Breast epithelium (tissue), 4 donors: Measurements from ENCODE around the gene TMEM30B. TPM values are rescaled to one million over a fixed set of nuclear protein-coding genes. Genes with fewer than 3 reads are reported as not detected.
A peak's percentile ranks its signal among the peaks of the same experiment; 100 is the strongest.
"Not testable (repeated sequence)": the region's sequence is repeated elsewhere in the genome, so short reads cannot be mapped to it uniquely, and the experiment has no call there.

Experiments used
- DNase-seq, 2 donors: peaks; one replicate each; pipeline ENCODE4 v3.0.0-alpha.2; 2019; ENCODE audit warnings: low spot score in 2 of 2
- H3K27ac ChIP-seq, 2 donors: fragments of 200-600 bp; sonication (generic) in 1 of 2; one replicate each; pipeline ENCODE4 v1.5.1; 2016 to 2019; ENCODE audit warnings: mild to moderate bottlenecking in 1 of 2
- H3K27me3 ChIP-seq, 2 donors: fragments of 200-600 bp; sonication (generic) in 1 of 2; one replicate each; pipeline versions ENCODE4 v1.5.1 to v1.6.0; 2017 to 2019; ENCODE audit warnings: control low read depth in 1 of 2, mild to moderate bottlenecking in 1 of 2
- H3K36me3 ChIP-seq: fragments of 200-600 bp; one replicate; pipeline ENCODE4 v1.5.1; 2019
- H3K4me1 ChIP-seq, 2 donors: fragments of 200-600 bp; sonication (generic); one replicate each; pipeline ENCODE4 v1.5.1; 2016 to 2019; ENCODE audit warnings: control low read depth in 1 of 2
- H3K4me3 ChIP-seq, 3 donors: fragments of 200-600 bp; sonication (generic); 1 replicate in 2 of 3; 2 replicates in 1 of 3; pipeline ENCODE4 v1.5.1; 2016 to 2019; ENCODE audit warnings: mild to moderate bottlenecking in 3 of 3, moderate library complexity in 2 of 3
- H3K9me3 ChIP-seq, 2 donors: fragments of 200-600 bp; sonication (generic) in 1 of 2; one replicate each; pipeline ENCODE4 v1.5.1; 2016 to 2019; ENCODE audit warnings: control low read depth in 1 of 2
- POLR2A ChIP-seq: fragments of 450-650 bp; IDR thresholded peaks from one replicate; pipeline ENCODE4 v1.6.1; 2016; ENCODE audit warnings: antibody characterized with exemption, mild to moderate bottlenecking, moderate library complexity
- POLR2AphosphoS5 ChIP-seq, 3 donors: sonication (generic); formaldehyde crosslinking; IDR thresholded peaks; one replicate each; pipeline ENCODE4 v1.6.1; 2017; ENCODE audit warnings: antibody characterized with exemption in 3 of 3
- intact Hi-C: fragments of 100-400 bp; cut with DNase I; formaldehyde crosslinking; loops from one replicate; pipeline ENCODE4 v1.15.1; 2023; ENCODE audit warnings: low total_unique reads
- total RNA-seq, 3 donors: library from RNA; depleted of rRNA; stranded (reverse); fragments of >200 nt; gene quantifications; one replicate each; pipeline ENCODE4 v1.1.0, GENCODE V29; 2016
- TF ChIP-seq, protein P1 (sequence below), 3 donors: fragments of 450-650 bp; IDR thresholded peaks; one replicate each; pipeline ENCODE4 v1.5.1; 2016 to 2017; ENCODE audit warnings: antibody characterized with exemption in 3 of 3, mild to moderate bottlenecking in 3 of 3, moderate library complexity in 3 of 3

TMEM30B gene
- total RNA-seq, 3 donors from 2014 or later = 5.0 to 36.7 (median 20.0) TPM

DNA sequence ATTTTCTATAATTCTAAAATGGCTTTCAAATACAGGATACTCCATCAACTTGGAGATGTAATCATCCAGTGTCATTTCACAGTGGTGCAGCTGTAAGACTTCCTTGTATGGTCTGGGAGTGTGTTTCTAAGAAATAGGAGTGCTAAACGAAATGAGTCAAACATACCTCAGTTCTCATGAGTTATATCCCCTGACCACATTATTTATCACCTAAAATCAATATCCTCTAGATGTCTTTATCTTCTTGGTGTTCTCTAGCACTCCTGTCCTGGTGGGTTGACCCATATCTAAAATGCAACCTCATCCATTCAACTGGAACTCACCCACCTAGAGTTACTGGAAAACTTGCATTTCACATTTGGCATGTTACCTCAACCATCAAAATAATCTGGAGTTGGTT, 33.2 kb downstream of the TMEM30B start:
- Histone ChIP-seq H3K27ac (no peak overlapping the region), H3K36me3 (no peaks in the 10 kb centered on the region), H3K4me3 (no peak overlapping the region), H3K27me3 (no peaks in the 10 kb centered on the region), H3K4me1 (no peaks in the 10 kb centered on the region), H3K9me3 (no peaks in the 10 kb centered on the region)
- TF ChIP-seq, protein P1, sequence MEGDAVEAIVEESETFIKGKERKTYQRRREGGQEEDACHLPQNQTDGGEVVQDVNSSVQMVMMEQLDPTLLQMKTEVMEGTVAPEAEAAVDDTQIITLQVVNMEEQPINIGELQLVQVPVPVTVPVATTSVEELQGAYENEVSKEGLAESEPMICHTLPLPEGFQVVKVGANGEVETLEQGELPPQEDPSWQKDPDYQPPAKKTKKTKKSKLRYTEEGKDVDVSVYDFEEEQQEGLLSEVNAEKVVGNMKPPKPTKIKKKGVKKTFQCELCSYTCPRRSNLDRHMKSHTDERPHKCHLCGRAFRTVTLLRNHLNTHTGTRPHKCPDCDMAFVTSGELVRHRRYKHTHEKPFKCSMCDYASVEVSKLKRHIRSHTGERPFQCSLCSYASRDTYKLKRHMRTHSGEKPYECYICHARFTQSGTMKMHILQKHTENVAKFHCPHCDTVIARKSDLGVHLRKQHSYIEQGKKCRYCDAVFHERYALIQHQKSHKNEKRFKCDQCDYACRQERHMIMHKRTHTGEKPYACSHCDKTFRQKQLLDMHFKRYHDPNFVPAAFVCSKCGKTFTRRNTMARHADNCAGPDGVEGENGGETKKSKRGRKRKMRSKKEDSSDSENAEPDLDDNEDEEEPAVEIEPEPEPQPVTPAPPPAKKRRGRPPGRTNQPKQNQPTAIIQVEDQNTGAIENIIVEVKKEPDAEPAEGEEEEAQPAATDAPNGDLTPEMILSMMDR (IDR thresholded peaks at IDR 0.05) = no peak
- TF ChIP-seq POLR2AphosphoS5 (IDR thresholded peaks at IDR 0.05) (no peak), POLR2A (no peak)
- no peak for DNase-seq
- intact Hi-C loops = no loop called here

DNA sequence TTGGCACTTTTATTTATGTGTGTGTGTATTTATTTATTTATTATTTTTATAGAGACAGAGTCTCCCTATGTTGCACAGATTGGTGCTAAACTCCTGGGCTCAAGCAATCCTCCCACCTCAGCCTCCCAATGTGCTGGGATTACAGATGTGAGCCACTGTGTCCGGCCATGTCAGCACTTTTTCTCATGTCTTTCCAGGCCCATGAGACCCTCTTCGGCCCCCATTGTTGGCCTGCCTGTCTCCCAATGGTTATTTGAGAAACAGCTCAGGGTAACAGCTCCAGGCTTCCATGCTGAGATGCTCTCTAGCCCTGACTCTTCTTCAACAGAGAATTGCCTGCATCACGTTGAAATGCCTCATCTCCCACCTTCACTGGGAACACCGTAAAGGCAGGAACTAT, 34.4 kb downstream of the TMEM30B start:
- intact Hi-C loops = no loop called here
- no peak for TF ChIP-seq POLR2A
- TF ChIP-seq, protein P1 (IDR thresholded peaks at IDR 0.05) = no peak
- TF ChIP-seq POLR2AphosphoS5 (IDR thresholded peaks at IDR 0.05) = no peak

GRCh38 chr14:61244009-61244408, 37.1 kb downstream of the TMEM30B start:
- no peaks in the 10 kb centered on the region for H3K36me3 ChIP-seq
- H3K27ac ChIP-seq = no peak overlapping the region
- no peak for DNase-seq
- peaks cover 5 to 19% of the 10 kb centered on the region in 2 donors for H3K9me3 ChIP-seq
- TF ChIP-seq, protein P1 (IDR thresholded peaks at IDR 0.05) = no peak
- TF ChIP-seq POLR2A (no peak), POLR2AphosphoS5 (IDR thresholded peaks at IDR 0.05) (no peak)
- no peak overlapping the region for H3K4me3 ChIP-seq
- H3K4me1 ChIP-seq = no peaks in the 10 kb centered on the region
- intact Hi-C loops = no loop called here
- H3K27me3 ChIP-seq = no peaks in the 10 kb centered on the region

More for the DNA sequence above, 34.4 kb downstream of the TMEM30B start:
- H3K27me3 ChIP-seq = no peaks in the 10 kb centered on the region
- H3K9me3 ChIP-seq = no peaks in the 10 kb centered on the region
- H3K27ac ChIP-seq = no peak overlapping the region
- no peak overlapping the region for H3K4me3 ChIP-seq
- no peak for DNase-seq
- no peaks in the 10 kb centered on the region for H3K36me3 ChIP-seq
- H3K4me1 ChIP-seq = no peaks in the 10 kb centered on the region

- H3K4me1 ChIP-seq = no peaks in the 10 kb centered on the region
- H3K27ac ChIP-seq = no peak overlapping the region
- intact Hi-C loops = no loop called here
- H3K36me3 ChIP-seq = no peaks in the 10 kb centered on the region
- H3K27me3 ChIP-seq = no peaks in the 10 kb centered on the region
- TF ChIP-seq POLR2A (no peak), POLR2AphosphoS5 (IDR thresholded peaks at IDR 0.05) (no peak)
- TF ChIP-seq, protein P1 (IDR thresholded peaks at IDR 0.05) = no peak
- no peak overlapping the region for H3K4me3 ChIP-seq
- H3K9me3 ChIP-seq = peaks cover 5 to 19% of the 10 kb centered on the region in 2 donors
- no peak for DNase-seq
Measured at GRCh38 chr14:61240206-61240605, 40.9 kb downstream of the TMEM30B start.

DNA sequence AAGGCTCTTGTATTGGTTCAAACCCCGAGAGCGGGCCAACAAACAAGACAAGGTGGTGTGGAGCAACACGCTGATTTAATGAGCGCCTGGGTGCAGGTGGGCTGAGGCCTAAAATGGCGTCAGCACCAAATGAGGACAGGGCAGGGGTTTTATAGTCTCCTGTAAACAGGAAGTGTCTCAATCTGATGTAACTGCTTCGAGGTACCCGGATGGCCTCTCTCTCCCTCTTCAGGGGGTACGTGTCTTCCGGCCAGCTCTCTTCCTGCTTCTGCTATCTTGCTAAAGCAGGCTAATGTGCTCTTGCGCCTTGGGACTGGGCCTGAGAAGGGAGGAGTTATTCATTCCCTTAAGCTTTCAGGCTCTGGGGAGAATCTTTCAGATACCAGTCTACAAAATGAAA, 41.9 kb downstream of the TMEM30B start:
- intact Hi-C loops, H3K36me3 ChIP-seq, H3K27me3 ChIP-seq, H3K4me1 ChIP-seq, DNase-seq, H3K4me3 ChIP-seq: not testable (repeated sequence)
- Histone ChIP-seq H3K9me3 (peaks cover 5 to 19% of the 10 kb centered on the region in 2 donors), H3K27ac (peak overlapping the region; percentile 67 to 68)
